ENCODE data around the gene AMBN.
"Not testable (repeated sequence)": the region's sequence is repeated elsewhere in the genome, so short reads cannot be mapped to it uniquely, and the experiment has no call there.

AMBN gene

DNA sequence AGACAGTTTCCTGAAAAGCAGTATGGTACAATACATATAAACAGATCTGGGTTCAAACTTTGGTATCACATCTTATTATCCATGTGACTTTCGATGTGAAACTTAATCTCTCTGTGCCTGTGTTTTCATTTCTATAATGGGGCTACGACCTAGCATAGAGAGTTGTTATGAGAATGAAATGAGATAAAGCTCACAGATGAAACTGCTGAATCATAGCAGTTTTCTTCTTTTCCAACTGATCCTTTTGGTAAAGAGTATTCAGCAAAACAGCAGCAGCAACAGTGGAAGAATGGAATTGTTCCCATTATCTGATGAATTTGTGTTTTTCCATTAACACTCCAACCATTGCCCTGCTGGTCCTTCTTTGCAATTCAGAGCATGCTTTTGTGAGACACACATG lies 16.3 kb downstream of the AMBN start:
- no peak for DNase-seq

DNA sequence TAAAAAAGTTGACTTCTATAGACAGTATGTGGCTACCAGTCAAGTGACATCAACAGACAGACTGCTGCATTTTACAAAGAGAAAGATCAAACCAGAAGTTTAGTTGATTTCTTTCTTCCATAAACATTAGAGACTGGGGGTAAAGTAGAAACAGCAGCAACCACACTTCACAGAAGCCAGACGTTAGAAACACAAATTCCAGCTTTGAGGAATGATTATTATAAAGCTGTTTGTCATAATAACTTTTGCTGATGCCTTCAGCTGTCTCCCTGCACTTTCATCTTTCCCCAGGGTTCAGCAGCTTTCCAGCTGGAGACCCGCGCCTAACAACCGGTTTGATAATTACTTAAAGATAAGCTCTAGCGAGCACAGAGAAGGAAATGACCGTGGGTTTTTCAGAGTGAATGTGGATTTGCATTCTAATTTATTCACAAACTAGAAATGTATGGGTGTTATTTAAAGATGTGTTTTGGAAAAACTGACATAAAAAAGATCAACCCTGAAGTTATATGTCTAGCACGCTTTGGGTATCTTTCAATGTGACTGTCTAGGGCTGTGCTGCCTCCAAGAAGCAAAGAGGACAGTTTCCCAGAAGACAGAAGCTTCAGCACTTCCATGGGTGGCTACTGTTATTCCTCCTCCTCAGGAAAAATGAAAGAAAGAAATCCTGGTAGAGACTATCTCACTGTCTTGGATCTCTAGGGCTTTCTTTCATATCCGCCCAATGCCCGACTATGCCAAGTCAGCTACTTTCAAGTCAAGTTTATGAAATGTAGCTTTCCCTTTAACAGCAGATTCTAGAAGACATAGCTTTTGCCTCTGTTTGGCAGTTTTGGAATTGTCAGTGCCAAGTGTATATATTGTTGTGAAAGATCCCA lies 21.5 kb downstream of the AMBN start:
- DNase-seq, result peak; percentile 70 to 75

- no peak for DNase-seq
Measured at GRCh38 chr4:70614184-70614555, 22.1 kb downstream of the AMBN start.

DNA sequence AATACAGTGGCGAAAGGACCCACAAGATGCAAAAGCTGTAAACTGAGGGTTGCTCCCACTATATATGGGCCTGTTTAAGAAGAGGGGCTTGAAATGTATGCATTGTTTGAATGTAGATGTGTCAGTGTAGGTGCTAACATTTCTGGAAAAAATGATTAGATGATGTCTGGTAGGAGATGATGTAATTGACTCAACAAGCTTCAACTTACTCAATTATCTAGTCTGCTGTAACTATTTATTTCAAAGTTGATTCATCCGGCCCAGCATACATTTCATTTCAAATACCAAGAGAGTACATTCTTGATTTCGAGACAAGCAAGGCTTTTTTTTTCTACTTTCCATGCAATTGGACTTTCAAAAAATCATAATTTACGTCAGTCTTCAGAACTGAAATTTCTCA lies 27.2 kb downstream of the AMBN start:
- DNase-seq, result no peak

GRCh38 chr4:70619778-70620177 lies 27.7 kb downstream of the AMBN start:
- DNase-seq, result no peak

GRCh38 chr4:70623323-70623722 lies 31.3 kb downstream of the AMBN start:
- DNase-seq, result no peak

DNA sequence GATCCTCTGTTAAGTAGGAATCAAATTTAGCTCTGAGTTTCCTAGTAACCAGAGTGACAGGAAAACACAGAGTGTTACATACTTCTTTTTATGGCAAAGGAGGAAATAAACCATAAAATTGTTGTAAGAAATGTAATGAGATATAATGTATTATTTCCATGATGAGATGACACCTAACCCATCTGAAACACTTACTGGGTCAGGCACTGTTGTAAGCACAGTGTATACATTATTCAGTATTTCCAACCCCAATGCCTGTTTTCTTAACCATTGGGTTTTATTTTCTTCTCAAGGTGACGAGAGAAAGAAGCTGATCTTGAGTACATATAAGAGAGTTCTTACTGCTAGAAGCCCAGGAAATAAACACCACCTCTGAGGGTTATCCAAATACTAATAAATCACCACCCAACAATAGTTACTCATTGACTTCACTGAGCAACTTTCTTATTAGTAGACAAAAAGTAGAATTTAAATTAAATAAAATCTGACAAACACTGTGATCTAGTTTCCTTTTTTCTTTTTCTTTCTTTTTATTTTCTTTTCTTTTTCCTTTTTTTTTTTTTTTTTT lies 32.3 kb downstream of the AMBN start:
- DNase-seq, result no peak

DNA sequence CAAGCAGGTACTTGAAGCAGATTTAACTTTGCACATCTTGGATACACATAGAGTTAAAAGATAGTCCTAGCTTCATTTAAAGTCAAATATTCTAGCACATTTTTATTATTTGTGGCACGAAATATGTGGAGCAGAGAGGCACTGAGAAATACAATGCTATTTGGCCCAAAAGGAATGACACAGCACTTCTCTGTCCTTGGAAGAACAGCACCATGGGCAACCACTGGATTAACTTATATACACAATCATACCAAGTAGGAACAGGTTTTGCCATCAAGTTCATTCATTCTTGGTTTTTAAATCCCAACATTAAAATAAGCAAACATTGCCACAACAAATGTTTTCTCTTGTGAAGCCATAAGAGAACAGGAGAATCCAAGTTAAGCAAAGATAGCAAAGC lies 35.6 kb downstream of the AMBN start:
- DNase-seq, result no peak

GRCh38 chr4:70628444-70628843 lies 36.4 kb downstream of the AMBN start, which contains the start of gene ENAM:
ENAM (plus strand) TSS chr4:70628744; CDS start chr4:70629501, 757 bp downstream.
- no peak for DNase-seq

DNA sequence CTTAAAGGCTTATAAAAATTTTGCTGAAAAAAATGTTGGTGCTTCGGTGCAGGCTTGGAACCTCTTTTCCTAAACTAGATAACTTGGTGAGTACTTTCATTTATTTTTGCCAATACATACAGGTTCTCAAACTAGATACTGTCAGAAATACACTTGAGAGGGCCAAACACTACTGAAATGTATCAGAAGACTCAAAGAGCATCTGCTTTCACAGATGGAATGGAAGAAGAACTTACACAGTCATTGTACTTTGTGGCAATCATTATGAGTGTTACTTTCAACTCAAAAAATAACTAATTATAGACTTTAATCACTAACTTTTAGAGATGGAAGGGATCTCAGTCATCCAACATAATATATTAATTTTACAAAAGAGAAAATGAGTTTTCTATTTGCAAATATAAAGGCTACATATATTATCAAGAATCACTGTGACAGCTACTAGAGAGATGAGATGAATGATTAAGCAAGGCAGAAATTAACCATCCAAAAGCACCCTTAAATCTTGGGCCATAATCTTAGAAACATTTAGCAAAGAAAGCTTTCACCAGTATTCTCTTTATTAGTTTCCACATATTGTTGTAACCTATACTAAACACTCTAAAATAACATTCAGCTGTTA lies 37.5 kb downstream of the AMBN start:
- DNase-seq, result no peak

DNA sequence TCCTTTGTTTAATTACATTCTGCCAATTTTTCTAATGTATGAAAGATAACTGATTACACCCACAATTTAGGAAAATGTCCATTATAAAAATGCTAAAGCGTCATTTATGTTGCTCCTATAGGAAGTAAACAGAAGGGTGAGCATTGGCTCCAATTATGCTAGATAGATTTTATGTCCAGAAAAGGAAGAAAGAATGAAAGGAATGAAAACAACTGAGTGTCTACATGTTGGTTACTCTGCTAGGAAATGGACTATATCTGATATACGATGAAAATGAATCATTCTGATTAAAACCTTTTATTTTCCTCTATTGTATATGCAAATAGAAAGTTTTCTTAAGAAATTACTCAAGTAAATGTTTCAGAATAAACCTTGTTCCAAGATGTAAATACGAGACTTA lies 38.1 kb downstream of the AMBN start:
- no peak for DNase-seq

DNA sequence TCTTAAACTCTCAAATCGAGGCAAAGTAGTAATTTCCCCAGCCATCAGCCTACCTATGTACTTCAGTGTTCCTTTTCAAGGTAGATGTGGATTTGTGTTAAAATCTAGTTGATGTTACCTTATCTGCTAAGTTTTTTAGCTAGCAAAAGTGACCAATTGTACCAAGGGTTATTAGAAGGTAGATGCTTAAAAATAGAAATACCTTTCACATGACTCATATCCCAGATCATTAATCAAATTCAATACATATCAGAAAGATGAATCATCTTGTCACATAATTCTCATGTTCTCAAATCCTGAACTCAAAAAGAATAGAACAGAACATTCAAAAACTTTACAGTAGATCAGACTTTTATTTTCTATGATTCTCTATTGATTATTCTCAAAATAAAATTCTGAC lies 40.0 kb downstream of the AMBN start:
- no peak for DNase-seq

GRCh38 chr4:70634482-70634881 lies 42.4 kb downstream of the AMBN start:
- DNase-seq, result no peak

DNA sequence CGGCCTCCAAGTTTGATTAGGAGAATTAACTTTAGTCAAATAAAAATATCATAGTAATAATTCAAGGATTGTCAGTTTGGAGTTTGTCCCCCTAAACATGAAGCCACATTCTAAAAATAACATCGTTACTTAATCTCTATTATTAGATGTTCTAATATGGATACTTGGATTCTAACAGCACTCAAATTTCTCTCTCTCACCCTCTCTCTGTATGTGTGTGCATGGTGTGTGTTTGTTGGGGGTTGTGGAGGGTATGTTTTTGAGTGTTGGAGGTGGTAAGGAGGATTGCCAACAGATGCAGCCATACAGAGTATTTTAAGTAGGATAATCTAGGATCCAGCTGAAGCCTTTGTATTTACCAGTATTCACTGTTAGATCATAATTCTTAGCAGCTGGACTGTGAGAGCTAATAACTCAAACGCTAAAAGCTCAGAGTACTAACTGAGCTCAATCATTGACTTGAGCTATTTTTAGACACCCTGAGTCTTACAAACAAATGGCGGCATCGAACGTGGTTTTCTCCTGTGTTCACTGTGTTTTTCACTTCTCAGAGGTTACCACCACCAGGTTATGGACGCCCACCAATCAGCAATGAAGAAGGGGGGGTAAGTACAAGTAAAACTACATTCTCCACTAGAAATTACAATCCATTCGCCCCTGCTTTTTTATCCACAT lies 45.3 kb downstream of the AMBN start:
- no peak for DNase-seq

- DNase-seq, result no peak
Measured at GRCh38 chr4:70640192-70640591, 48.1 kb downstream of the AMBN start.

- DNase-seq, result not testable (repeated sequence)
Measured at GRCh38 chr4:70650741-70651140, 58.7 kb downstream of the AMBN start.

DNA sequence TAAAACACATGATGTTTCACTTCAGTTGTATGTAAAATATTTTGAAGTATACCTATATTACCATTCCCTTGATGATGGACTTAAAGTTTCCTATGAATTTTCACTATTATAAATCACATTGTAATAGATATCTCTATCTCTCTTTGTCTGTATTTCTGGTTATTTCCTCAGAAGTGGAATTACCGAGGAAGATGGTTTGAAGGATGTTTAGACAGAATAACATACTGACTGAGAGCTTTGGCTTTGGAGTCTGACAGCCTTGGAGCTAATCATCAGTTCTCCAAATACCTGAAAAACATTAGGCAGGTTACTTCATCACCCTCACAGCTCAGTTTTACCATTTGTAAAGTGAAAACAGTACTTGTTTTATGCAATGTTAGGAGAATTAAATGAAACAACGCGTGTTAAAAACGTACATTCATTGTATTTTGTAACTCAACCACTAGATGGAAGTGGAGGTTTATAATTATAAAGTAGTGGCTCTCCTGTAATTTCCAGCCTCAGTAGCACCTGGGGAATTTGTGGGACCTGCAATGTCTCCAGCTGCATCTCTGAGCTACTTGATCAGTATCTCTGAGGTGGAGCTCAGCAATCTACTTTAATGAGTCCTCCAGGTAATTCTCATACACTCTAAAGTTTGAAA lies 59.9 kb downstream of the AMBN start:
- peak; percentile 31 to 66 for DNase-seq

- DNase-seq, result no peak
Measured at GRCh38 chr4:70654605-70655011, 62.6 kb downstream of the AMBN start.
